ENCODE data around the gene PPIE.

DNA sequence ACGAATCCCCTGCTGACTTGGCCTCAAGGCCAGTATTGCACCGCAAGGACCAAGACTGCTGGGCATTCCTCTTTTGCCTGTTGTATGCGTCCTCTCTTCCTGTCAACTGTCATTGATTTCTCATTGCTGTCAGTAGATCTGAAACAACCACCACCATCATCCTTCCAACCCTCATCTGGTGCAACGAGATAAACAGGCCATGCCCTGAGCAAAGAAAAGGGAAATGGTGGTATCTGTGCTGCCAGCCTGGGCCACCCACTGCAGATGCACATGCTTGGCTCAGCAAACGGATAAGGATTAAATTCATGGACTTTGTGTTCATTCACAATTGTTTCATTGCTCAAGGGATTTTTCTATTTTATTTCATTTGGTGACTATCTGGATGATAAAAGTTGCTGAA lies 18.8 kb downstream of the PPIE start:
- TF ChIP-seq, protein P1, sequence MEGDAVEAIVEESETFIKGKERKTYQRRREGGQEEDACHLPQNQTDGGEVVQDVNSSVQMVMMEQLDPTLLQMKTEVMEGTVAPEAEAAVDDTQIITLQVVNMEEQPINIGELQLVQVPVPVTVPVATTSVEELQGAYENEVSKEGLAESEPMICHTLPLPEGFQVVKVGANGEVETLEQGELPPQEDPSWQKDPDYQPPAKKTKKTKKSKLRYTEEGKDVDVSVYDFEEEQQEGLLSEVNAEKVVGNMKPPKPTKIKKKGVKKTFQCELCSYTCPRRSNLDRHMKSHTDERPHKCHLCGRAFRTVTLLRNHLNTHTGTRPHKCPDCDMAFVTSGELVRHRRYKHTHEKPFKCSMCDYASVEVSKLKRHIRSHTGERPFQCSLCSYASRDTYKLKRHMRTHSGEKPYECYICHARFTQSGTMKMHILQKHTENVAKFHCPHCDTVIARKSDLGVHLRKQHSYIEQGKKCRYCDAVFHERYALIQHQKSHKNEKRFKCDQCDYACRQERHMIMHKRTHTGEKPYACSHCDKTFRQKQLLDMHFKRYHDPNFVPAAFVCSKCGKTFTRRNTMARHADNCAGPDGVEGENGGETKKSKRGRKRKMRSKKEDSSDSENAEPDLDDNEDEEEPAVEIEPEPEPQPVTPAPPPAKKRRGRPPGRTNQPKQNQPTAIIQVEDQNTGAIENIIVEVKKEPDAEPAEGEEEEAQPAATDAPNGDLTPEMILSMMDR (IDR thresholded peaks at IDR 0.05): no peak
- no peak for TF ChIP-seq POLR2A (IDR thresholded peaks at IDR 0.05)
- TF ChIP-seq POLR2AphosphoS5 (IDR thresholded peaks at IDR 0.05): no peak

Data from sigmoid colon (tissue), 4 donors.